Testis (tissue), 2 donors: ENCODE data around the gene MARCHF9.

Experiments used
- POLR2A ChIP-seq: fragments of 450-650 bp; IDR thresholded peaks from one replicate; pipeline ENCODE4 v1.6.1; 2017; ENCODE audit warnings: antibody characterized with exemption, mild to moderate bottlenecking, moderate library complexity
- TF ChIP-seq, protein P1 (sequence below), 3 experiments: fragments of 450-650 bp in 2 of 3; fragments of 200-600 bp in 1 of 3; sonication (generic) in 1 of 3; IDR thresholded peaks; one replicate each; pipeline ENCODE4 v1.5.1; 2016 to 2019; ENCODE audit warnings: antibody characterized with exemption in 3 of 3, mild to moderate bottlenecking in 2 of 3, moderate library complexity in 1 of 3

DNA sequence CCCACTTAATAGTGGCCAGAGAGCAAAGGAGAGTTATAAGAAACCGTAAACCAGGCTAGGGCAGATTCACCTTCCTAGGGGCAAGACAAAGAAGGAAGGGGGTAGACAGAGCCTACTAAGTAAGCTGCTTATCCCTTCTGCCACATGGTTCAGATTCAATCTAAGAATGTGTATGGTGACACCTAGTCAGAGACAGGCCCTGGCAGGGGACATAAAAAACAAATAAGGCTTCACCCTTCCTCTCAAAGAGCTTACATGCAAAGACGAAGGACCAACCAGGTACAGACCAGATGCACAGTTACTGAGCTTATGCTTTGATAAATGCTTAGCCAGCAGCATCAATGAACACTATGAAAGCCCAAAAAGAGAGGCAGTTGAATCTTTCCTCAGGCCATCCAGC lies 7.6 kb downstream of the MARCHF9 start:
- TF ChIP-seq, protein P1, sequence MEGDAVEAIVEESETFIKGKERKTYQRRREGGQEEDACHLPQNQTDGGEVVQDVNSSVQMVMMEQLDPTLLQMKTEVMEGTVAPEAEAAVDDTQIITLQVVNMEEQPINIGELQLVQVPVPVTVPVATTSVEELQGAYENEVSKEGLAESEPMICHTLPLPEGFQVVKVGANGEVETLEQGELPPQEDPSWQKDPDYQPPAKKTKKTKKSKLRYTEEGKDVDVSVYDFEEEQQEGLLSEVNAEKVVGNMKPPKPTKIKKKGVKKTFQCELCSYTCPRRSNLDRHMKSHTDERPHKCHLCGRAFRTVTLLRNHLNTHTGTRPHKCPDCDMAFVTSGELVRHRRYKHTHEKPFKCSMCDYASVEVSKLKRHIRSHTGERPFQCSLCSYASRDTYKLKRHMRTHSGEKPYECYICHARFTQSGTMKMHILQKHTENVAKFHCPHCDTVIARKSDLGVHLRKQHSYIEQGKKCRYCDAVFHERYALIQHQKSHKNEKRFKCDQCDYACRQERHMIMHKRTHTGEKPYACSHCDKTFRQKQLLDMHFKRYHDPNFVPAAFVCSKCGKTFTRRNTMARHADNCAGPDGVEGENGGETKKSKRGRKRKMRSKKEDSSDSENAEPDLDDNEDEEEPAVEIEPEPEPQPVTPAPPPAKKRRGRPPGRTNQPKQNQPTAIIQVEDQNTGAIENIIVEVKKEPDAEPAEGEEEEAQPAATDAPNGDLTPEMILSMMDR (IDR thresholded peaks at IDR 0.05), result no peak
- no peak for TF ChIP-seq POLR2A
